Erythroblast (primary cell): ENCODE measurements around the gene PLRG1.

Experiments used
- DNase-seq, 2 experiments: peaks; one replicate each; lab custom pipeline; 2025; lab: John Stamatoyannopoulos, UW
- GATA1 ChIP-seq: IDR thresholded peaks from 2 replicates; pipeline ENCODE4 v1.6.1; 2011; ENCODE audit warnings: low read depth, mild to moderate bottlenecking, control low read depth, low read length, moderate library complexity
- POLR2A ChIP-seq: IDR thresholded peaks from 2 replicates; pipeline ENCODE4 v1.6.1; 2011; ENCODE audit warnings: mild to moderate bottlenecking, low read length

The PLRG1 gene

GRCh38 chr4:154584259-154584658, 34.1 kb upstream of the PLRG1 start:
- TF ChIP-seq POLR2A (no peak), GATA1 (no peak)
- no peak for DNase-seq

GRCh38 chr4:154583677-154584076, 33.5 kb upstream of the PLRG1 start:
- TF ChIP-seq POLR2A: no peak
- no peak for TF ChIP-seq GATA1
- no peak for DNase-seq

- DNase-seq: no peak
- no peak for TF ChIP-seq POLR2A
- no peak for TF ChIP-seq GATA1
Measured at GRCh38 chr4:154583230-154583629, 33.0 kb upstream of the PLRG1 start.

- DNase-seq: no peak
- TF ChIP-seq POLR2A (no peak), GATA1 (no peak)
Measured at GRCh38 chr4:154582723-154583122, 32.5 kb upstream of the PLRG1 start.

GRCh38 chr4:154579927-154580326, 29.7 kb upstream of the PLRG1 start:
- no peak for DNase-seq
- no peak for TF ChIP-seq POLR2A

GRCh38 chr4:154578919-154579318, 28.7 kb upstream of the PLRG1 start:
- TF ChIP-seq POLR2A (no peak), GATA1 (no peak)

GRCh38 chr4:154577324-154577723, 27.1 kb upstream of the PLRG1 start:
- no peak for DNase-seq
- TF ChIP-seq GATA1 (no peak), POLR2A (no peak)

More at GRCh38 chr4:154578919-154579318, 28.7 kb upstream of the PLRG1 start:
- no peak for DNase-seq

GRCh38 chr4:154574311-154574710, 24.1 kb upstream of the PLRG1 start:
- TF ChIP-seq GATA1 (no peak), POLR2A (no peak)
- no peak for DNase-seq

- no peak for TF ChIP-seq GATA1
- TF ChIP-seq POLR2A: no peak
- DNase-seq: no peak
Measured at GRCh38 chr4:154573190-154573870, 23.1 kb upstream of the PLRG1 start.

GRCh38 chr4:154569584-154569983, 19.4 kb upstream of the PLRG1 start:
- TF ChIP-seq GATA1 (no peak), POLR2A (no peak)
- no peak for DNase-seq

GRCh38 chr4:154569028-154569427, 18.8 kb upstream of the PLRG1 start:
- TF ChIP-seq POLR2A (no peak), GATA1 (no peak)
- no peak for DNase-seq

- no peak for DNase-seq
- no peak for TF ChIP-seq GATA1
- TF ChIP-seq POLR2A: no peak
Measured at GRCh38 chr4:154566639-154567204, 16.5 kb upstream of the PLRG1 start.

GRCh38 chr4:154565704-154566103, 15.5 kb upstream of the PLRG1 start:
- no peak for TF ChIP-seq GATA1
- TF ChIP-seq POLR2A: no peak
- DNase-seq: no peak

GRCh38 chr4:154564311-154564710, 14.1 kb upstream of the PLRG1 start:
- no peak for TF ChIP-seq POLR2A
- TF ChIP-seq GATA1: no peak
- DNase-seq: no peak

GRCh38 chr4:154562697-154563254, 12.6 kb upstream of the PLRG1 start, which contains the start of gene FGB:
Gene FGB, plus strand, starts transcription at chr4:154563011. Its CDS starts 8 bp downstream, at chr4:154563019.
- no peak for TF ChIP-seq POLR2A
- no peak for TF ChIP-seq GATA1
- DNase-seq: no peak
